Measurements from ENCODE around the gene INTS11.
A peak's percentile ranks its signal among the peaks of the same experiment; 100 is the strongest.

INTS11 gene

GRCh38 chr1:1299686-1300351 lies 24.6 kb downstream of the INTS11 start:
- no peak for DNase-seq (ENCODE audit: low read depth)

- no peak for DNase-seq (ENCODE audit: low read depth)
Measured at GRCh38 chr1:1298861-1299685, 25.4 kb downstream of the INTS11 start.

- DNase-seq (ENCODE audit: low read depth), result no peak
Measured at GRCh38 chr1:1297802-1298424, 26.5 kb downstream of the INTS11 start.

- no peak for DNase-seq (ENCODE audit: low read depth)
Measured at GRCh38 chr1:1296070-1297061, 28.1 kb downstream of the INTS11 start.

- DNase-seq (ENCODE audit: low read depth), result no peak
Measured at GRCh38 chr1:1295154-1295923, 29.1 kb downstream of the INTS11 start.

- no peak for DNase-seq (ENCODE audit: low read depth)
Measured at GRCh38 chr1:1294250-1294890, 30.1 kb downstream of the INTS11 start.

GRCh38 chr1:1293263-1294249 lies 30.9 kb downstream of the INTS11 start:
- no peak for DNase-seq (ENCODE audit: low read depth)

- no peak for DNase-seq (ENCODE audit: low read depth)
Measured at GRCh38 chr1:1292851-1293250, 31.6 kb downstream of the INTS11 start.

- no peak for DNase-seq (ENCODE audit: low read depth)
Measured at GRCh38 chr1:1292442-1292779, 32.0 kb downstream of the INTS11 start.

- peak; percentile 41 for DNase-seq (ENCODE audit: low read depth)
Measured at GRCh38 chr1:1291548-1292441, 32.7 kb downstream of the INTS11 start.

- no peak for DNase-seq (ENCODE audit: low read depth)
Measured at GRCh38 chr1:1291023-1291528, 33.4 kb downstream of the INTS11 start.

- no peak for DNase-seq (ENCODE audit: low read depth)
Measured at GRCh38 chr1:1290238-1290731, 34.2 kb downstream of the INTS11 start.

- DNase-seq (ENCODE audit: low read depth), result no peak
Measured at GRCh38 chr1:1287288-1288110, 37.0 kb downstream of the INTS11 start.

- DNase-seq (ENCODE audit: low read depth), result no peak
Measured at GRCh38 chr1:1286313-1287261, 37.9 kb downstream of the INTS11 start.

GRCh38 chr1:1285611-1286311 lies 38.7 kb downstream of the INTS11 start:
- DNase-seq (ENCODE audit: low read depth), result no peak
